Prostate gland (tissue), 2 donors: ENCODE results near the gene U2AF2. TPM values are rescaled to one million over a fixed set of nuclear protein-coding genes. Genes with fewer than 3 reads are reported as not detected.

Source experiments
- DNase-seq: peaks from one replicate; pipeline ENCODE4 v3.0.0-alpha.2; 2019; ENCODE audit warnings: low spot score
- H3K27ac ChIP-seq, 2 donors: fragments of 200-600 bp; sonication (generic); 2 replicates each; pipeline ENCODE4 v1.5.1; 2017 to 2019
- H3K27me3 ChIP-seq: fragments of 200-600 bp; sonication (generic); replicated peaks from 2 replicates; pipeline ENCODE4 v1.5.1; 2019; ENCODE audit not compliant: insufficient read depth
- H3K36me3 ChIP-seq, 2 donors: fragments of 200-600 bp; sonication (generic); 1 replicate in 1 of 2; 2 replicates in 1 of 2; pipeline versions ENCODE4 v1.5.1 to v1.8.1; 2017 to 2019
- H3K4me1 ChIP-seq: fragments of 200-600 bp; sonication (generic); replicated peaks from 2 replicates; pipeline ENCODE4 v1.5.1; 2019
- H3K4me3 ChIP-seq, 2 donors: fragments of 200-600 bp; sonication (generic); 2 replicates each; pipeline ENCODE4 v1.5.1; 2017 to 2019
- H3K9me3 ChIP-seq: fragments of 200-600 bp; sonication (generic); 2 replicates; pipeline ENCODE4 v1.5.1; 2017
- POLR2A ChIP-seq: fragments of 450-650 bp; IDR thresholded peaks from one replicate; pipeline ENCODE4 v1.6.1; 2016; ENCODE audit warnings: antibody characterized with exemption, mild to moderate bottlenecking
- POLR2AphosphoS5 ChIP-seq: sonication (generic); formaldehyde crosslinking; IDR thresholded peaks from one replicate; pipeline ENCODE4 v1.6.1; 2017; ENCODE audit warnings: antibody characterized with exemption
- WGBS: methylation state at CpG from one replicate; pipeline ENCODE4 v1.1.5; 2018; 5-methylcytosine and 5-hydroxymethylcytosine counted together
- intact Hi-C: fragments of 100-400 bp; cut with DNase I; formaldehyde crosslinking; loops from one replicate; pipeline ENCODE4 v1.14.2; 2022
- total RNA-seq, 2 donors: library from RNA; depleted of rRNA; stranded (reverse); fragments of >200 nt; gene quantifications; one replicate each; pipeline ENCODE4 v1.1.0, GENCODE V29; 2016
- TF ChIP-seq, protein P1 (sequence below), 4 experiments: fragments of 200-600 bp in 2 of 4; fragments of 450-650 bp in 2 of 4; sonication (generic) in 2 of 4; IDR thresholded peaks; 1 replicate in 3 of 4; 2 replicates in 1 of 4; pipeline ENCODE4 v1.5.1; 2016 to 2019; ENCODE audit warnings: antibody characterized with exemption in 4 of 4, mild to moderate bottlenecking in 2 of 4, moderate library complexity in 2 of 4

The U2AF2 gene
- total RNA-seq, 2 donors from 2014 or later: 99.2 to 224 TPM

DNA sequence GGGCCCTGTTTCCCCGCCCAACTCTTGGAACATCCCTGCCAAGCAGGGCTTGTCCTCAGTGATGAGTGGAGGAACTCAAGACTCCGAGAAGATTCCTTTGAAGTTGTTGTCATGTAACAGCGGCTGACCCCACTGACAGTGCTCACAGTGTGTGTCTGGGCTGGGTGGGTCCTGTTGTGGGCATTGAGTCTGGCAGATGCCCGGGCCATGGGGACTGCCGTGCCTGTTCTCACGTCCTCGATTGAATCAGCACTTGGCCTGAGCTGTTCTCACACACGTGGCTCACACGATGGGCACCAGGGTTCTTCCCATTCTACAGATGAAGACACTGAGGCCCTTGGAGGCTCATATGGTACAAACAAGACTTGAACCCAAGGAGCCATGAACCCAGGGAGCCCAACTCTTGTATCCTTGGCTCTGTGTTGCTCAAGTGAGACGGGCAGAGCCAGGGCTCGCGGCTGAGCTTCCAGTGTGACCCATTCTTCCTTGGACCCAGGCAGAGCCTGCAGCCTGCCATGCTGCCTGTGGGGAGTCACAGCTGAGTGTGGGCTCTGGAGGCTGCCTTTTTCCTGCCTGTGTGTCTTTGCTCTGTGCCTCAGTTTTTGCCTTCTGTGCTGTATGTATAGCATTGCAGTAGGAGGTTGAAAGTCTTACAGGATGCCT lies 11.6 kb downstream of the U2AF2 start:
- TF ChIP-seq POLR2AphosphoS5: no peak
- TF ChIP-seq, protein P1, sequence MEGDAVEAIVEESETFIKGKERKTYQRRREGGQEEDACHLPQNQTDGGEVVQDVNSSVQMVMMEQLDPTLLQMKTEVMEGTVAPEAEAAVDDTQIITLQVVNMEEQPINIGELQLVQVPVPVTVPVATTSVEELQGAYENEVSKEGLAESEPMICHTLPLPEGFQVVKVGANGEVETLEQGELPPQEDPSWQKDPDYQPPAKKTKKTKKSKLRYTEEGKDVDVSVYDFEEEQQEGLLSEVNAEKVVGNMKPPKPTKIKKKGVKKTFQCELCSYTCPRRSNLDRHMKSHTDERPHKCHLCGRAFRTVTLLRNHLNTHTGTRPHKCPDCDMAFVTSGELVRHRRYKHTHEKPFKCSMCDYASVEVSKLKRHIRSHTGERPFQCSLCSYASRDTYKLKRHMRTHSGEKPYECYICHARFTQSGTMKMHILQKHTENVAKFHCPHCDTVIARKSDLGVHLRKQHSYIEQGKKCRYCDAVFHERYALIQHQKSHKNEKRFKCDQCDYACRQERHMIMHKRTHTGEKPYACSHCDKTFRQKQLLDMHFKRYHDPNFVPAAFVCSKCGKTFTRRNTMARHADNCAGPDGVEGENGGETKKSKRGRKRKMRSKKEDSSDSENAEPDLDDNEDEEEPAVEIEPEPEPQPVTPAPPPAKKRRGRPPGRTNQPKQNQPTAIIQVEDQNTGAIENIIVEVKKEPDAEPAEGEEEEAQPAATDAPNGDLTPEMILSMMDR (IDR thresholded peaks at IDR 0.05): no peak
- no peak for TF ChIP-seq POLR2A
- intact Hi-C loops: no loop called here
- Histone ChIP-seq H3K27ac (no peak overlapping the region), H3K36me3 (peaks cover 40 to 62% of the 10 kb centered on the region in 2 donors), H3K4me3 (no peak overlapping the region), H3K4me1 (no peaks in the 10 kb centered on the region), H3K27me3 (no peaks in the 10 kb centered on the region), H3K9me3 (no peaks in the 10 kb centered on the region)
- DNase-seq: no peak
- WGBS: 74% methylated on average over 12 of the region's 12 CpGs

DNA sequence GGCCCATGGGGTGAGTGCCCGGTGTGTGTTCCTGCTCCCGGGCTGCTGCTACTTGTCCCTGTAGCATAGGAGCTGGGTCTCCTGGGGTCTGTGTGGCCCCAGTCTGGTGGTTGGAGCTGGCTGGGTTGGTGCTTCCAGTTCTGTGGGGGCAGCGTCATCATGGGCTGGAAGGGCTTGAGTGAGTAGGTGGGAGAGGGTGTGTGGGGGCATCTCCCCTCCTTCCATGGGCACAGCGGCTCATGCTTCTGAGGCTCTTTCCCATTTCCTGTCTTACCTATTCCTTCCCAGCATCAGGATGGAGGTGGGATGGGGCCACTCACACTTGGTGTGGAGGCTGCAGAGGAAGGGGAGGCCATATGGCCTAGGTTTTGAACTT lies 12.2 kb downstream of the U2AF2 start:
- intact Hi-C loops: no loop called here

DNA sequence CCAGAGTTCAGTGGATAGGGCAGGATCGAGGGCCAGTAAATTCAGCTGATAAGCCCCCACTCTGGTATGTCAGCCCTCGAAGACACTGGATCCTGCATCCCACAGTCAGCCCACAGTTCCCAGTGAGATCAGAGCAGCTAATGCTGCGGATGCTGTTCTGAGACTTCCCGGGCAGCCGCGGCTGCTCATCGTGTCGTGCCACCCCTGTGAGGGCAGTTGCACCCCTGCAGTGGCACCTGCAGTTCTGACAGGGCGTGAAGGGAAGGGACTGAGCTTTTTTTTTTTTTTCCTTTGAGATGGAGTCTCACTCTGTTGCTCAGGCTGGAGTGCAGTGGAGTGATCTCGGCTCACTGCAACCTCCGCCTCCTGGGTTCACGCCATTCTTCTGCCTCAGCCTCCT lies 12.7 kb downstream of the U2AF2 start:
- no peaks in the 10 kb centered on the region for H3K9me3 ChIP-seq
- no peak for DNase-seq
- TF ChIP-seq POLR2A (no peak), POLR2AphosphoS5 (no peak)
- TF ChIP-seq, protein P1 (IDR thresholded peaks at IDR 0.05): no peak
- no peaks in the 10 kb centered on the region for H3K27me3 ChIP-seq
- no peaks in the 10 kb centered on the region for H3K4me1 ChIP-seq
- intact Hi-C loops: no loop called here
- WGBS: 88% methylated on average over 12 of the region's 12 CpGs
- H3K4me3 ChIP-seq: no peak overlapping the region
- no peak overlapping the region for H3K27ac ChIP-seq
- peaks cover 36 to 53% of the 10 kb centered on the region in 2 donors for H3K36me3 ChIP-seq

More for the DNA sequence above, 12.2 kb downstream of the U2AF2 start:
- 95% methylated on average over 4 of the region's 4 CpGs for WGBS
- Histone ChIP-seq H3K36me3 (peaks cover 40 to 58% of the 10 kb centered on the region in 2 donors), H3K9me3 (no peaks in the 10 kb centered on the region), H3K27me3 (no peaks in the 10 kb centered on the region), H3K27ac (no peak overlapping the region), H3K4me3 (no peak overlapping the region), H3K4me1 (no peaks in the 10 kb centered on the region)
- no peak for DNase-seq
- TF ChIP-seq POLR2A (no peak), POLR2AphosphoS5 (no peak)
- TF ChIP-seq, protein P1 (IDR thresholded peaks at IDR 0.05): no peak

DNA sequence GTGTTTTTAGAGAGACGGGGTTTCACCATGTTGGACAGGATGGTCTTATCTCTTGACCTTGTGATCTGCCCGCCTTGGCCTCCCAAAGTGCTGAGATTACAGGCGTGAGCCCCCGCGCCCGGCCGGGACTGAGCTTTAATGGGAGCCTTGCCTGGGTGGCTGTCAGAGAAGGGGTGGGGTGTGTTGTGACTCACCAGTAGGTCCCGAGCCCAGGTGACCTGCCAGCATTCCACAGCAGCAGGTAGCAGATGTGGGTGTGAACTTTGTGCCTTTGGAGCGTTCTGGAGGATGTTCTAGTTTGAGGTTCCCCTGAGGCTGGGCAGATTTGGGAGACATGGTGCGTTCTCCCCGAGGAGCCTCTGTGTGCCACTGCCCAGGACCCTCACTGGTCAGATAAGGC lies 13.1 kb downstream of the U2AF2 start:
- Histone ChIP-seq H3K36me3 (peaks cover 32 to 48% of the 10 kb centered on the region in 2 donors), H3K4me3 (no peak overlapping the region), H3K27me3 (no peaks in the 10 kb centered on the region), H3K9me3 (no peaks in the 10 kb centered on the region), H3K27ac (no peak overlapping the region), H3K4me1 (no peaks in the 10 kb centered on the region)
- WGBS: 71% methylated on average over 11 of the region's 11 CpGs
- TF ChIP-seq, protein P1 (IDR thresholded peaks at IDR 0.05): no peak
- no peak for TF ChIP-seq POLR2A
- TF ChIP-seq POLR2AphosphoS5: no peak
- no peak for DNase-seq
- intact Hi-C loops: no loop called here
